WTC11 (cell line): ENCODE data around the gene ARFGAP2. TPM values are rescaled to one million over a fixed set of nuclear protein-coding genes. Genes with fewer than 3 reads are reported as not detected.

ENCODE experiments used
- ATAC-seq: fragments of 200-7000 bp; cut with Tn5 transposase; 2 replicates; pipeline ENCODE4 v1.10.0; 2021; ENCODE audit warnings: mild to moderate bottlenecking, moderate library complexity
- CTCF ChIA-PET: fragments of 300-600 bp; sonication (Branson Sonifier 250); formaldehyde crosslinking; loops from one replicate; lab custom pipeline; 2021; ENCODE audit warnings: antibody characterized with exemption; lab: Charles Lee
- POLR2A ChIA-PET: fragments of 350-600 bp; sonication (Branson Sonifier 250); formaldehyde crosslinking; loops from one replicate; lab custom pipeline; 2021; ENCODE audit warnings: antibody characterized with exemption; lab: Charles Lee
- DNase-seq: peaks from one replicate; pipeline ENCODE4 v3.0.0; 2021; ENCODE audit warnings: low spot score
- H3K27ac Mint-ChIP-seq: 2 replicates; pipeline ENCODE4 v1.8.0; 2021; ENCODE audit warnings: mixed read lengths
- H3K27me3 Mint-ChIP-seq: 2 replicates; pipeline ENCODE4 v1.8.0; 2021; ENCODE audit warnings: low read depth, mild to moderate bottlenecking, moderate library complexity, mixed read lengths
- H3K36me3 Mint-ChIP-seq: 2 replicates; pipeline ENCODE4 v1.8.0; 2021; ENCODE audit warnings: mixed read lengths
- H3K4me1 Mint-ChIP-seq: 2 replicates; pipeline ENCODE4 v1.8.0; 2022; ENCODE audit warnings: mixed read lengths
- H3K4me3 Mint-ChIP-seq: 2 replicates; pipeline ENCODE4 v1.8.0; 2021; ENCODE audit warnings: mild to moderate bottlenecking, moderate library complexity, mixed read lengths
- H3K9me3 Mint-ChIP-seq: 2 replicates; pipeline ENCODE4 v1.8.0; 2021; ENCODE audit warnings: mixed read lengths
- AFF4 ChIP-seq: sonication (generic); formaldehyde crosslinking; IDR thresholded peaks from 2 replicates; pipeline ENCODE4 v1.8.1; 2023; ENCODE audit warnings: mild to moderate bottlenecking, missing genetic modification reagents, borderline replicate concordance
- AR ChIP-seq: fragments of 250-450 bp; sonication (Bioruptor Pico); IDR thresholded peaks from 2 replicates; pipeline ENCODE4 v1.9.0; 2021; ENCODE audit warnings: mild to moderate bottlenecking
- EMX1 ChIP-seq: fragments of 250-450 bp; sonication (Bioruptor Pico); IDR thresholded peaks from 2 replicates; pipeline ENCODE4 v1.8.0; 2021; ENCODE audit warnings: mild to moderate bottlenecking
- ESRRA ChIP-seq: sonication (generic); formaldehyde crosslinking; IDR thresholded peaks from 2 replicates; pipeline ENCODE4 v1.8.1; 2022; ENCODE audit warnings: mild to moderate bottlenecking, missing genetic modification reagents, borderline replicate concordance
- FOXK1 ChIP-seq: sonication (generic); formaldehyde crosslinking; IDR thresholded peaks from 2 replicates; pipeline ENCODE4 v1.8.0; 2022; ENCODE audit warnings: mild to moderate bottlenecking, moderate library complexity, missing genetic modification reagents
- IRF1 ChIP-seq: sonication (generic); formaldehyde crosslinking; IDR thresholded peaks from 2 replicates; pipeline ENCODE4 v1.8.0; 2023; ENCODE audit warnings: missing genetic modification reagents
- MYBL2 ChIP-seq: sonication (generic); formaldehyde crosslinking; IDR thresholded peaks from 2 replicates; pipeline ENCODE4 v1.8.1; 2023; ENCODE audit warnings: mild to moderate bottlenecking, moderate library complexity, missing genetic modification reagents
- NFE2L1 ChIP-seq: sonication (generic); formaldehyde crosslinking; IDR thresholded peaks from 2 replicates; pipeline ENCODE4 v1.8.1; 2023; ENCODE audit warnings: missing genetic modification reagents
- PRDM15 ChIP-seq: sonication (generic); formaldehyde crosslinking; IDR thresholded peaks from 2 replicates; pipeline ENCODE4 v1.8.0; 2022; ENCODE audit warnings: missing genetic modification reagents
- RELA ChIP-seq: sonication (generic); formaldehyde crosslinking; IDR thresholded peaks from 2 replicates; pipeline ENCODE4 v1.8.1; 2022; ENCODE audit warnings: missing genetic modification reagents, mild to moderate bottlenecking, borderline replicate concordance
- TEAD1 ChIP-seq: sonication (generic); formaldehyde crosslinking; IDR thresholded peaks from 2 replicates; pipeline ENCODE4 v1.8.0; 2022; ENCODE audit warnings: mild to moderate bottlenecking, missing genetic modification reagents
- ZNF263 ChIP-seq: sonication (generic); formaldehyde crosslinking; IDR thresholded peaks from 2 replicates; pipeline ENCODE4 v1.8.1; 2022; ENCODE audit warnings: low read depth, mild to moderate bottlenecking, moderate library complexity, missing genetic modification reagents
- ZNF281 ChIP-seq: sonication (generic); formaldehyde crosslinking; IDR thresholded peaks from 2 replicates; pipeline ENCODE4 v1.8.0; 2023; ENCODE audit warnings: mild to moderate bottlenecking, missing genetic modification reagents
- ZNF317 ChIP-seq: sonication (generic); formaldehyde crosslinking; IDR thresholded peaks from 2 replicates; pipeline ENCODE4 v1.8.1; 2023; ENCODE audit warnings: low read depth, mild to moderate bottlenecking, moderate library complexity, missing genetic modification reagents, borderline replicate concordance
- ZNF416 ChIP-seq: fragments of 250-450 bp; sonication (Bioruptor Pico); IDR thresholded peaks from 2 replicates; pipeline ENCODE4 v1.9.0; 2021; ENCODE audit warnings: mild to moderate bottlenecking, inconsistent platforms
- ZNF512 ChIP-seq: sonication (generic); formaldehyde crosslinking; IDR thresholded peaks from 2 replicates; pipeline ENCODE4 v1.8.1; 2022; ENCODE audit warnings: missing genetic modification reagents, borderline replicate concordance
- ZNF671 ChIP-seq: fragments of 250-450 bp; sonication (Bioruptor Pico); IDR thresholded peaks from 2 replicates; pipeline ENCODE4 v1.8.0; 2021; ENCODE audit warnings: mild to moderate bottlenecking
- ZSCAN18 ChIP-seq: fragments of 250-450 bp; sonication (Bioruptor Pico); IDR thresholded peaks from 2 replicates; pipeline ENCODE4 v2.1.2; 2022; ENCODE audit warnings: mild to moderate bottlenecking, moderate library complexity
- total RNA-seq: library from RNA; stranded (reverse); gene quantifications from 3 replicates; pipeline ENCODE4 v1.2.3, GENCODE V29; 2021

ARFGAP2 gene
- total RNA-seq, 1 experiment from 2014 or later = 73.0 TPM

GRCh38 chr11:47155879-47156278 lies 20.8 kb downstream of the ARFGAP2 start (continued):
- TF ChIP-seq ZNF263 (CRISPR knock-in tag) (no peak), RELA (no peak), TEAD1 (CRISPR knock-in tag) (no peak), ZNF416 (CRISPR knock-in tag) (no peak), FOXK1 (CRISPR knock-in tag) (no peak), ZNF512 (CRISPR knock-in tag) (no peak), AR (no peak), MYBL2 (CRISPR knock-in tag) (no peak), IRF1 (CRISPR knock-in tag) (no peak), ZNF671 (CRISPR knock-in tag) (no peak), NFE2L1 (no peak), ZNF281 (CRISPR knock-in tag) (no peak)

- Mint-ChIP-seq H3K27me3 (no peaks in the 10 kb centered on the region), H3K9me3 (no peaks in the 10 kb centered on the region), H3K27ac (peak overlapping the region; percentile 33; the same call in 1 of the 2 replicates), H3K36me3 (no peaks in the 10 kb centered on the region), H3K4me1 (peaks cover 21% of the 10 kb centered on the region), H3K4me3 (no peak overlapping the region)
- ChIA-PET CTCF (interaction anchor here (0.6 to 5.5 kb wide), 5 partner anchors 9 to 245 kb away, joined by 4 to 182 read pairs (median 10); partner anchors contain the start of gene LRP4), POLR2A (no interaction called here)
- no peak for DNase-seq
- ATAC-seq = no peak
- TF ChIP-seq AFF4 (CRISPR knock-in tag) = no peak
- TF ChIP-seq ZSCAN18 (CRISPR knock-in tag) = no peak
- TF ChIP-seq PRDM15 (CRISPR knock-in tag) = no peak
- no peak for TF ChIP-seq ZNF416 (CRISPR knock-in tag)
- no peak for TF ChIP-seq EMX1
- TF ChIP-seq ZNF317 (CRISPR knock-in tag) = no peak
- TF ChIP-seq ESRRA (CRISPR knock-in tag) = no peak
These were observed 21.8 kb downstream of the ARFGAP2 start for GRCh38 chr11:47154616-47155570.
